ENCODE measurements around the gene ZFP64.
"Not testable (repeated sequence)": the region's sequence is repeated elsewhere in the genome, so short reads cannot be mapped to it uniquely, and the experiment has no call there.

Gene ZFP64

GRCh38 chr20:52152921-52153320, 38.7 kb downstream of the ZFP64 start:
- DNase-seq: no peak

- no peak for DNase-seq
Measured at GRCh38 chr20:52152416-52152815, 39.2 kb downstream of the ZFP64 start.

- DNase-seq: peak; percentile 21
Measured at GRCh38 chr20:52150440-52151258, 40.9 kb downstream of the ZFP64 start.

- DNase-seq: no peak
Measured at GRCh38 chr20:52145587-52145986, 46.0 kb downstream of the ZFP64 start.

- no peak for DNase-seq
Measured at GRCh38 chr20:52143277-52143676, 48.3 kb downstream of the ZFP64 start.

GRCh38 chr20:52142757-52143156, 48.8 kb downstream of the ZFP64 start:
- DNase-seq: no peak

- DNase-seq: no peak
Measured at GRCh38 chr20:52139986-52140385, 51.6 kb downstream of the ZFP64 start.

GRCh38 chr20:52137850-52138249, 53.7 kb downstream of the ZFP64 start:
- DNase-seq: no peak

- not testable (repeated sequence) for DNase-seq
Measured at GRCh38 chr20:52133714-52134113, 57.9 kb downstream of the ZFP64 start.

- no peak for DNase-seq
Measured at GRCh38 chr20:52132337-52132736, 59.2 kb downstream of the ZFP64 start.

GRCh38 chr20:52131048-52131643, 60.4 kb downstream of the ZFP64 start:
- no peak for DNase-seq

- DNase-seq: no peak
Measured at GRCh38 chr20:52130406-52130805, 61.2 kb downstream of the ZFP64 start.

- DNase-seq: no peak
Measured at GRCh38 chr20:52129611-52130010, 62.0 kb downstream of the ZFP64 start.

- DNase-seq: no peak
Measured at GRCh38 chr20:52127309-52127708, 64.3 kb downstream of the ZFP64 start.

- no peak for DNase-seq
Measured at GRCh38 chr20:52124821-52125220, 66.8 kb downstream of the ZFP64 start.

- DNase-seq: no peak
Measured at GRCh38 chr20:52118696-52119095, 72.9 kb downstream of the ZFP64 start.

GRCh38 chr20:52118016-52118623, 73.5 kb downstream of the ZFP64 start:
- DNase-seq: no peak

GRCh38 chr20:52110456-52110855, 81.1 kb downstream of the ZFP64 start:
- no peak for DNase-seq

- no peak for DNase-seq
Measured at GRCh38 chr20:52105442-52106422, 85.8 kb downstream of the ZFP64 start.

- no peak for DNase-seq
Measured at GRCh38 chr20:52104546-52105441, 86.8 kb downstream of the ZFP64 start.

- DNase-seq: no peak
Measured at GRCh38 chr20:52103913-52104545, 87.5 kb downstream of the ZFP64 start.

Data from NCI-H2081 treated with DMSO at 0.1 percent for 48 hours (cell line).